ENCODE measurements around the gene DPCD. TPM values are rescaled to one million over a fixed set of nuclear protein-coding genes. Genes with fewer than 3 reads are reported as not detected.
A peak's percentile ranks its signal among the peaks of the same experiment; 100 is the strongest.

Gene DPCD
- total and polyA plus RNA-seq, 4 donors: 5.1 to 6.9 (median 5.6) TPM

- H3K36me3 ChIP-seq (ENCODE audit: control insufficient read depth in 4 of 4, insufficient read depth in 3 of 4, low read depth in 1 of 4, low read length in 3 of 4): peaks cover 4 to 19% (median 8%) of the 10 kb centered on the region in 4 donors
- 58% methylated on average over 1 of the region's 1 CpG for WGBS
- no peak overlapping the region for H3K9ac ChIP-seq (ENCODE audit: low read depth in 1 of 2, low read length in 2 of 2)
- no peaks in the 10 kb centered on the region for H3K27me3 ChIP-seq (ENCODE audit: control insufficient read depth in 4 of 4, insufficient read depth in 4 of 4, low read length in 3 of 4)
- no peak overlapping the region for H3K4me3 ChIP-seq (ENCODE audit: low read depth in 1 of 3, low read length in 3 of 3)
- TF ChIP-seq FOXA2 (IDR thresholded peaks at IDR 0.05): no peak
- no peak for TF ChIP-seq CTCF (IDR thresholded peaks at IDR 0.05; ENCODE audit: low read depth, low read length, missing input control)
- TF ChIP-seq GABPA (IDR thresholded peaks at IDR 0.05 in 1 of 2, conservative IDR thresholded peaks at IDR 0.05 in 1 of 2): no peak
- TF ChIP-seq HNF4G (IDR thresholded peaks at IDR 0.05): no peak
- TF ChIP-seq HNF4A (conservative IDR thresholded peaks at IDR 0.05): peak; percentile 24 to 55
- TF ChIP-seq MAX (IDR thresholded peaks at IDR 0.05): no peak
- no peak for TF ChIP-seq FOXA1 (IDR thresholded peaks at IDR 0.05)
- no peak overlapping the region for H3K27ac ChIP-seq (ENCODE audit: low read depth in 1 of 2, low read length in 2 of 2)
- no peaks in the 10 kb centered on the region for H3K9me3 ChIP-seq (ENCODE audit: control insufficient read depth in 4 of 4, low read length in 3 of 4)
- no peak for DNase-seq (ENCODE audit: low spot score)
- H3K4me1 ChIP-seq (ENCODE audit: control insufficient read depth in 4 of 4, insufficient read depth in 4 of 4, low read length in 3 of 4): no peaks in the 10 kb centered on the region
These were observed 57.5 kb downstream of the DPCD start for GRCh38 chr10:101645659-101646058.

GRCh38 chr10:101646364-101646763 lies 58.2 kb downstream of the DPCD start:
- no peaks in the 10 kb centered on the region for H3K4me1 ChIP-seq (ENCODE audit: control insufficient read depth in 4 of 4, insufficient read depth in 4 of 4, low read length in 3 of 4)
- no peak overlapping the region for H3K4me3 ChIP-seq (ENCODE audit: low read depth in 1 of 3, low read length in 3 of 3)
- H3K27ac ChIP-seq (ENCODE audit: low read depth in 1 of 2, low read length in 2 of 2): no peak overlapping the region
- H3K9me3 ChIP-seq (ENCODE audit: control insufficient read depth in 4 of 4, low read length in 3 of 4): no peaks in the 10 kb centered on the region
- 92% methylated on average over 6 of the region's 6 CpGs for WGBS
- H3K9ac ChIP-seq (ENCODE audit: low read depth in 1 of 2, low read length in 2 of 2): no peak overlapping the region
- no peak for TF ChIP-seq TAF1 (conservative IDR thresholded peaks at IDR 0.05)
- peaks cover 4 to 23% (median 8%) of the 10 kb centered on the region in 4 donors for H3K36me3 ChIP-seq (ENCODE audit: control insufficient read depth in 4 of 4, insufficient read depth in 3 of 4, low read depth in 1 of 4, low read length in 3 of 4)
- no peaks in the 10 kb centered on the region for H3K27me3 ChIP-seq (ENCODE audit: control insufficient read depth in 4 of 4, insufficient read depth in 4 of 4, low read length in 3 of 4)
- no peak for DNase-seq (ENCODE audit: low spot score)

- no peak for TF ChIP-seq MAX (IDR thresholded peaks at IDR 0.05)
- TF ChIP-seq FOXA1 (IDR thresholded peaks at IDR 0.05): no peak
- TF ChIP-seq CTCF (IDR thresholded peaks at IDR 0.05; ENCODE audit: low read depth, low read length, missing input control): no peak
- no peak for TF ChIP-seq TAF1 (conservative IDR thresholded peaks at IDR 0.05)
- TF ChIP-seq NR2F2 (IDR thresholded peaks at IDR 0.05): no peak
- no peak for TF ChIP-seq JUND (IDR thresholded peaks at IDR 0.05)
- no peak for TF ChIP-seq HNF4A (conservative IDR thresholded peaks at IDR 0.05)
- TF ChIP-seq ATF3 (IDR thresholded peaks at IDR 0.05): no peak
- no peak overlapping the region for H3K9ac ChIP-seq (ENCODE audit: low read depth in 1 of 2, low read length in 2 of 2)
- no peaks in the 10 kb centered on the region for H3K9me3 ChIP-seq (ENCODE audit: control insufficient read depth in 4 of 4, low read length in 3 of 4)
- no peaks in the 10 kb centered on the region for H3K27me3 ChIP-seq (ENCODE audit: control insufficient read depth in 4 of 4, insufficient read depth in 4 of 4, low read length in 3 of 4)
- H3K36me3 ChIP-seq (ENCODE audit: control insufficient read depth in 4 of 4, insufficient read depth in 3 of 4, low read depth in 1 of 4, low read length in 3 of 4): peaks cover 4 to 23% (median 9%) of the 10 kb centered on the region in 4 donors
- WGBS: 94% methylated on average over 2 of the region's 2 CpGs
- no peak for DNase-seq (ENCODE audit: low spot score)
- H3K4me1 ChIP-seq (ENCODE audit: control insufficient read depth in 4 of 4, insufficient read depth in 4 of 4, low read length in 3 of 4): no peaks in the 10 kb centered on the region
- H3K27ac ChIP-seq (ENCODE audit: low read depth in 1 of 2, low read length in 2 of 2): no peak overlapping the region
- no peak overlapping the region for H3K4me3 ChIP-seq (ENCODE audit: low read depth in 1 of 3, low read length in 3 of 3)
These were observed 59.1 kb downstream of the DPCD start for GRCh38 chr10:101647255-101647654.

Data from liver (tissue), 9 donors.